ENCODE measurements around the gene TRPM3.

Gene TRPM3

GRCh38 chr9:70887826-70888225 lies 233.6 kb downstream of the TRPM3 start:
- no peak for DNase-seq (ENCODE audit: low read depth in 3 of 3)

GRCh38 chr9:70883963-70884793 lies 237.2 kb downstream of the TRPM3 start:
- no peak for DNase-seq (ENCODE audit: low read depth in 3 of 3)

- no peak for DNase-seq (ENCODE audit: low read depth in 3 of 3)
Observed at GRCh38 chr9:70883056-70883455, 238.4 kb downstream of the TRPM3 start.

GRCh38 chr9:70881333-70881732 lies 240.1 kb downstream of the TRPM3 start:
- no peak for DNase-seq (ENCODE audit: low read depth in 3 of 3)

GRCh38 chr9:70880535-70880934 lies 240.9 kb downstream of the TRPM3 start:
- DNase-seq (ENCODE audit: low read depth in 3 of 3) = no peak

GRCh38 chr9:70878576-70878975 lies 242.8 kb downstream of the TRPM3 start:
- no peak for DNase-seq (ENCODE audit: low read depth in 3 of 3)

GRCh38 chr9:70874451-70874850 lies 247.0 kb downstream of the TRPM3 start:
- DNase-seq (ENCODE audit: low read depth in 3 of 3) = no peak

- no peak for DNase-seq (ENCODE audit: low read depth in 3 of 3)
Observed at GRCh38 chr9:70873506-70873905, 247.9 kb downstream of the TRPM3 start.

GRCh38 chr9:70868661-70869652 lies 252.5 kb downstream of the TRPM3 start:
- DNase-seq (ENCODE audit: low read depth in 3 of 3) = no peak

GRCh38 chr9:70868041-70868440 lies 253.4 kb downstream of the TRPM3 start:
- DNase-seq (ENCODE audit: low read depth in 3 of 3) = no peak

- DNase-seq (ENCODE audit: low read depth in 3 of 3) = no peak
Observed at GRCh38 chr9:70865471-70865870, 255.9 kb downstream of the TRPM3 start.

GRCh38 chr9:70861797-70862196 lies 259.6 kb downstream of the TRPM3 start:
- no peak for DNase-seq (ENCODE audit: low read depth in 3 of 3)

- no peak for DNase-seq (ENCODE audit: low read depth in 3 of 3)
Observed at GRCh38 chr9:70861376-70861775, 260.0 kb downstream of the TRPM3 start.

GRCh38 chr9:70859694-70860093 lies 261.7 kb downstream of the TRPM3 start:
- no peak for DNase-seq (ENCODE audit: low read depth in 3 of 3)

GRCh38 chr9:70856411-70856810 lies 265.0 kb downstream of the TRPM3 start:
- no peak for DNase-seq (ENCODE audit: low read depth in 3 of 3)

GRCh38 chr9:70852711-70853240 lies 268.6 kb downstream of the TRPM3 start:
- DNase-seq (ENCODE audit: low read depth in 3 of 3) = no peak

- no peak for DNase-seq (ENCODE audit: low read depth in 3 of 3)
Observed at GRCh38 chr9:70840266-70840665, 281.2 kb downstream of the TRPM3 start.

GRCh38 chr9:70835323-70835722 lies 286.1 kb downstream of the TRPM3 start:
- no peak for DNase-seq (ENCODE audit: low read depth in 3 of 3)

GRCh38 chr9:70832492-70832891 lies 288.9 kb downstream of the TRPM3 start:
- no peak for DNase-seq (ENCODE audit: low read depth in 3 of 3)

- no peak for DNase-seq (ENCODE audit: low read depth in 3 of 3)
Observed at GRCh38 chr9:70830618-70831017, 290.8 kb downstream of the TRPM3 start.

GRCh38 chr9:70829591-70830265 lies 291.7 kb downstream of the TRPM3 start:
- no peak for DNase-seq (ENCODE audit: low read depth in 3 of 3)

- no peak for DNase-seq (ENCODE audit: low read depth in 3 of 3)
Observed at GRCh38 chr9:70826562-70826961, 294.9 kb downstream of the TRPM3 start.

All from stimulated activated CD4-positive, alpha-beta T cell treated with anti-CD3 and anti-CD28 coated beads, TNF-alpha, amount 100 ng/mL, for 4 hours (primary cell).